Stimulated activated CD4-positive, alpha-beta T cell treated with anti-CD3 and anti-CD28 coated beads, Interleukin-2, amount 100 ng/mL, for 4 hours (primary cell): ENCODE results near the gene PRKAA2.

Source experiments
- DNase-seq: peaks from one replicate; pipeline ENCODE4 v3.0.0-alpha.2; 2020; ENCODE audit warnings: low read depth

The PRKAA2 gene

DNA sequence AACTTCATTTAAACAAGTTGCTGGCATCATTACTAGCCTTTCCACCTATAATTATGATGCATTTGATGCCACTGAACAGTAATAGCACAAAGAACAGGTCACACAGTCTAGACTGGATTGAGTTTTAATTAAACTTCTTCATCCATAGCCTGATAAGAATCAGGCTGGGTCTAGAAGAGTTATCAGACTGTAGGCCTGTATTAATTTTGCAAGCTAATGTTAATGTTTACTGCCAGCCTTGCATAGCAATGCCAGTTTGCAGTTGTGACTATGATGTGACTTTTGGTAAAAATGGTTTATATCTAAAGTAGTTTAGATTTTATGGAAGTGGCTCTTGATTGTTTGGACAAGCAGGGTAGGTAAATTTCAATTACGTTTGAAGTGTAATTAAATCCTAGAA, 68.0 kb downstream of the PRKAA2 start:
- no peak for DNase-seq

DNA sequence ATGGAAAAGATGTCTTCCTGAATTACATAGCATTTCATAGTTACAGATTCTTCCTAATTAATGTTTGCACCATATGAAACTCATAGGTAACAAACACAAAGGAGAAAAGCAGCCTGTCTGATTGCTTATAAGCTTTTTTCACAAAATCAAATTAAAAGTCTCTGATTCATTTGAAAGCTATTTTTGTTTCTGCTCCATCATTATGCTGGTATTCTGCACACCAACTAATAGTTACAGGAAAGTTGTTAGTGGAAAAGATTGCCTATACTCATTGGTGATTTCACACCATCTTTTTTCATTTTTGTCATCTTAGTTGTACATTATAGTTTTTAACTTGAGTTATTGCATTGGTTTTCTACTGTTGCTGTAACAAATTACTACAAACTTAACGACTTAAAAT, 70.0 kb downstream of the PRKAA2 start:
- DNase-seq: no peak

DNA sequence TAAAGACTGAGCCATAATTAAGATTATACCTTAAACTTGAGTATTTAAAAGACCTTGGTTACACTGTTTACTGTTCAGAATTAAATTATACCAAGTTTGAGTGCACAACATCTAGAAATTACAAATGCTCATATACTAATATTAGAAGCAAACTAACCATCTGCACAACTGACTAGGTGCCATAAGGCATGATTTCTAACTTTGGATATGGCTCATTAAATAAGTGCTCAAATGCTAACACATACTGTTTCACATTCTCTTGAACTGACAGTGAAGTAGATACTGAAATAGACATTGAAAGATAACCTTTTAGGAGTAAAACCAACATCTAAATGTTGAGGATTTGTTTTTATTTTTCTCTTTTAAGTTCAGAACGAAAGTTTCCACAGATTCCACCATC, 74.1 kb downstream of the PRKAA2 start:
- DNase-seq: no peak

DNA sequence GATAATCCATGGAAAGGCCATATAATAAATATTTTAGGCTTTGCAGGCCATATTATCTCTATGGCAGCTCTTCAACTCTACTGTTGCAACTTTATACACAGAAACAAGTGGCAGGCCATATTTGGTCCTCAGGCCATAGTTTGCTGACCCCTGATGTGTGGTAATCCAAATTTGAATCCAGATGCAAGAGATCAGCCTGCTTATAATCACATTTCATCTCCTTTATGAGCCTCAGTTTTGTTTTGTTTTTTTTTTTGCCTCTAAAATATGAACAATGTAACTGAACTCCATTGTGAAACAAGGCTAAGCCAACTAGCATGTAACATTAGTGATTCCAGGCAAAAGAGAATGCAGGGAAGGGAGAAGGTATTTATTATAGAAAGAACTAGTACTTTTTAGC, 81.6 kb downstream of the PRKAA2 start:
- no peak for DNase-seq

DNA sequence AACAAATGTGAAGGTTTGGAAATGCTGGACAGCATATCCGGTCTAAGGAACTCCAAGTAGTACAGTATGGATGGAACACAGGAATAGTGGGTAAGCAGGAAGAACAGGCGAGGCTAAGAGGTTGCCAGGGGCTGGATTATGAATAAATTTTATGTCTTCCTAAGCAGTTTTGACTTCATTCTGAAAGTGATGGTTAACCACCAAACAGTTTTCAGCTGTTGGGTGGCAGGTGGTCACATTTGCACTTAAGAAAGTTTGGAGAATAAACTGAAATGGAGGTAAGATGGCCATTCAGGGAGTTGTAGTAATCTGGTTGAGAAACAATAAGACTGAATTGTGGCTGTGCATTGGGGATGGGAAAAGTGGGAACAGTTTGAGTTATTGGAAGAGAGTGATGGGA, 83.8 kb downstream of the PRKAA2 start:
- no peak for DNase-seq

DNA sequence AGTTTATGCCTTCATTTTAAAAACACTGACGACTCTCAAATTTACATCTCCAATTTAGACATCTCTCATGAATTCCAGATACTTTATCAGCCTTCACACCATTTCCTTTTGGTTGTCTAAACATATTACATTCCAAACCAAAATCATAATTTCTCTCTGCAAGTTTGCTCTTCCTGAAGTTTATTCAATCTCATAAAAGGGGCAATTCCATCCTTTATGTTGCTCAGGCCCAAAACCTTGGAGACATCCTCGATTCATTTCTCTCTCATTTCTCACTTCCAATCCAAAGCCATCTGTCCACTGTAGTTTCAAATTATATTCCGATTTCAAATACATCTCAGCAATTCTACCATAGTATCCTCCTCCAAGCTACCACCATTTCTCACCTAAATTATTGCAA, 100.1 kb downstream of the PRKAA2 start:
- no peak for DNase-seq

DNA sequence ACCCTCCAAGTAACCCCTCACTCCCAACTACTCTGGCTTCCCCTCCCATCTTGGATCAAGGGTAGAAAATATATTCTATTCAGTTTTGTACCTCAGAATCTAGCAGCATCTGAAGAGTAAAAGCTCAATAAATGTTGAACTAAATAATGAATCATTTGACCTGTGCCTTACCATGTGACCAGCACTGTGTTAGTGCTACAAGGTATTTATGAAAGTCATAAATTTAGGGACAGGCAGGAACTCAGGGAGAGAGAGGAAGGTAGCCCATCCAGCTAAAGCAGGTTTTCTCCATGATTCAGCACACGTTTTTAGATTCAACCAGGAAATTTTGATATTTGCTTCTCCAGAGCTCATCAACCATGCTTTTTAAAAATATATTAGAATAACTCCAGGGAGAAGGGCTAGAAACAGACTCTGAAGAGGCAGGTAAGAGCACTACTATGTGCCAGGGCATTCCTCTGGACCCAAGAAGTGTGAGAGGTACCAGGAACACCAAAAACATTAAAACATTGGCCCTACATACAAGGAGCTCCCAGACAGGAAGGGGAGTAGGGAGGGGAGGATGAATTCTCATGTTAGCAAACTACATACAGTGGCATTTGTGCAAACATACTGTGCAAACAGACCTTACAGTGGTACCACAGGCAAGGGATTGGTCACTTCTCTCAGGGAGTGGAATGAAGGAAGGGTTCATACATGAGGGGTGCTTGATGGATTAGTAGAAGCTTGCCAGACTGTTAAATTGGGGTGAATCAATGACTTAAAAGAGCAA, 109.8 kb downstream of the PRKAA2 start:
- DNase-seq: no peak

DNA sequence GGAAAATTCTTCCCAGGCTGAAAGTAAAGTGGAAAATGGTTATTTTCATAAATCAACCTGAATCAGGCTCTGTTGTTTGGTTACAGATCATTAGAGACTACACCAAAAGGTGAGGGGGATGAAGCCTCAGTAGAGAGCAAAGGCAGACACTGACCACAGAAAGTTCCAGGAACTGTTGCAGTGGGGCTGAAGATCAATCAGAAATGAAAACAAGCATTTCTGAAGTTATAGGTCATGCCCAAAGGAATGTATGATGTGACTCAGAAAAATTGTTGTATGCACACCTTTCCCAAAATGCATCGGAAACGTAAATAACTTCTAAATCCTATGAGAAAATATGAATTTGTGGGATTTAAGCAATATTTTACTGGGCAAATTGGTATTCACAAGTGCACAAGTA, 110.8 kb downstream of the PRKAA2 start:
- DNase-seq: no peak

DNA sequence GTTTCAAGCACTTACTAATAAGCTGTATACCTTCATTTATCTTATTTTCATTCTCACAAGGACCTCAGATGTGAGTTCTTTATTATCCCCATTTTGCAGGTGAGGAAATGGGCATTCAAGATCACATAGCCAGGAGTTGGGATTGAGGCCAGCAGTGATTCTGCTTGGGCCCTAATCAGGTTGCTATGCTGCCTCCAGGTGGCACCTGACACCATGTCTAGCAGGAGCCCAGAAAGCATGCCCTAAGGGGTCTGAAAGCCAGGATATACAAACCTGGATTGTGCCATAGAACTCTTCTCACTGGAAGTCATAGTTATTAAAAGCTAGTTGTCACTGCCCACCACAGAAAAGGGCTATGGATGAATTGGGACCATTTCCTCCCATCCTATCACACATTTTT, 113.0 kb downstream of the PRKAA2 start:
- no peak for DNase-seq

DNA sequence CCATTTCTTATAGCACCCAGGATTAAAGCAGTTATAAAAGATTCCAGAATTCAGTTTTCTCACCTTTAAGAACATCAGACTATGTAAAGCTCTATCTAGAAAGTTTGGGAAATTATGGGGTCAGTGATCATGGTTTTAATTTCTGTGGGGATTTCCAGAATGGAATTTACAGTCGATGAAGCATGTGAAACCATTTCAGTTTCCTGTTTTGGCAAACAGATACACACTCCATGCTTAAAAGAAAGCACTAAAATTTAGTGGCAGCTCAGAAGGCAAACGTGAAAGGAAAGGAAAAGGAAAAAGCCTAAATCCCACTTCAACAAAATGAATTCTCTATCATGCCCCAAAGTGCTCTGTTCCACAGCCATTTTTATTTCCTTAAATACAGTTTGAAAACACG, 113.7 kb downstream of the PRKAA2 start:
- no peak for DNase-seq
